GM12878 (cell line): ENCODE results near the gene RAB24. TPM values are rescaled to one million over a fixed set of nuclear protein-coding genes. Genes with fewer than 3 reads are reported as not detected.

Experiments
- ATAC-seq: fragments of 200-7000 bp; cut with Tn5 transposase; 3 replicates; pipeline ENCODE4 v1.9.1; 2020; ENCODE audit warnings: mild to moderate bottlenecking, moderate library complexity
- BruUV-seq: library from RNA; stranded (reverse); fragments of 400-500 nt; replicated peaks from 2 replicates; lab custom pipeline; 2021; lab: Mats Ljungman, UMichigan
- CTCF ChIA-PET: fragments of 300-600 bp; sonication (Branson Sonifier 250); formaldehyde crosslinking; extraction: SDS; loops from one replicate; lab custom pipeline; 2021; ENCODE audit warnings: inconsistent platforms; lab: Yijun Ruan, JAX
- POLR2A ChIA-PET: fragments of 350-600 bp; formaldehyde crosslinking; extraction: SDS; loops from one replicate; lab custom pipeline; 2021; ENCODE audit warnings: inconsistent platforms; lab: Charles Lee
- RAD21 ChIA-PET: fragments of 300-600 bp; sonication (Branson Sonifier 250); formaldehyde crosslinking; loops from one replicate; lab custom pipeline; 2023; ENCODE audit warnings: antibody characterized with exemption; ENCODE audit not compliant: unreplicated experiment; lab: Charles Lee
- SMC1A ChIA-PET: fragments of 300-600 bp; sonication (Branson Sonifier 250); formaldehyde crosslinking; loops from one replicate; lab custom pipeline; 2023; ENCODE audit not compliant: unreplicated experiment, uncharacterized antibody; lab: Charles Lee
- DNase-seq: peaks from one replicate; pipeline ENCODE4 v3.0.0-alpha.2; 2011; ENCODE audit warnings: low read depth, low spot score
- FAIRE-seq: peaks from 3 replicates; lab custom pipeline; 2011; peaks lifted over from hg19 to GRCh38; lab: Jason Lieb, UNC
- H2AFZ ChIP-seq: 2 replicates; pipeline ENCODE4 v1.6.0; 2011; ENCODE audit warnings: low read depth, low read length, control low read depth; ENCODE audit not compliant: control insufficient read depth
- H3K27ac ChIP-seq: 2 replicates; pipeline ENCODE4 v1.5.1; 2011; ENCODE audit warnings: control low read depth; ENCODE audit not compliant: control insufficient read depth, insufficient read depth
- H3K27me3 ChIP-seq, 2 experiments: replicated peaks in 1 of 2; 2 replicates each; pipeline versions ENCODE4 v1.6.0 to v1.6.1; 2011; ENCODE audit warnings: low read length in 1 of 2; ENCODE audit not compliant: control insufficient read depth in 2 of 2, insufficient read depth in 2 of 2
- H3K36me3 ChIP-seq, 2 experiments: 2 replicates each; pipeline ENCODE4 v1.5.1; 2011; ENCODE audit warnings: low read length in 1 of 2; ENCODE audit not compliant: control insufficient read depth in 2 of 2, insufficient read depth in 2 of 2
- H3K4me1 ChIP-seq: 2 replicates; pipeline ENCODE4 v1.6.1; 2011; ENCODE audit warnings: mild to moderate bottlenecking, low read length, moderate library complexity, mixed read lengths; ENCODE audit not compliant: control insufficient read depth, insufficient read depth
- H3K4me2 ChIP-seq: 2 replicates; pipeline ENCODE4 v1.6.0; 2011; ENCODE audit warnings: control low read depth; ENCODE audit not compliant: control insufficient read depth, insufficient read depth
- H3K4me3 ChIP-seq: fragments of 200-600 bp; sonication (generic); 2 replicates; pipeline ENCODE4 v1.5.1; 2016
- H3K79me2 ChIP-seq: 2 replicates; pipeline ENCODE4 v1.6.0; 2011; ENCODE audit warnings: low read length; ENCODE audit not compliant: control insufficient read depth, insufficient read depth
- H3K9ac ChIP-seq: 2 replicates; pipeline ENCODE4 v1.8.0; 2011; ENCODE audit warnings: low read length, control low read depth, mixed read lengths; ENCODE audit not compliant: control insufficient read depth, insufficient read depth
- H3K9me3 ChIP-seq: replicated peaks from 3 replicates; pipeline ENCODE4 v1.5.1; 2011; ENCODE audit warnings: mild to moderate bottlenecking, low read length; ENCODE audit not compliant: control insufficient read depth, insufficient read depth
- H4K20me1 ChIP-seq: 2 replicates; pipeline ENCODE4 v1.6.0; 2011; ENCODE audit not compliant: control insufficient read depth, insufficient read depth
- ASH2L ChIP-seq: fragments of 300-600, 200-600 bp; sonication (generic); IDR thresholded peaks from 2 replicates; pipeline ENCODE4 v1.6.1; 2017; ENCODE audit warnings: low read depth, mild to moderate bottlenecking, borderline replicate concordance
- NFYB ChIP-seq: IDR thresholded peaks from 2 replicates; pipeline ENCODE4 v1.6.1; 2011; ENCODE audit warnings: low read depth, mild to moderate bottlenecking, low read length, improper control_type of control experiment, moderate library complexity; ENCODE audit not compliant: insufficient read depth
- POLR2AphosphoS2 ChIP-seq: IDR thresholded peaks from 2 replicates; pipeline ENCODE4 v1.6.1; 2011; ENCODE audit warnings: low read depth, mild to moderate bottlenecking, low read length, improper control_type of control experiment, moderate library complexity
- RB1 ChIP-seq: fragments of 450-650 bp; formaldehyde crosslinking; IDR thresholded peaks from 2 replicates; pipeline ENCODE4 v1.6.1; 2017; ENCODE audit warnings: mild to moderate bottlenecking, borderline replicate concordance
- RFX5 ChIP-seq: IDR thresholded peaks from 2 replicates; pipeline ENCODE4 v1.6.1; 2011; ENCODE audit warnings: low read depth, low read length, improper control_type of control experiment
- SMAD5 ChIP-seq: IDR thresholded peaks from 2 replicates; pipeline ENCODE4 v1.6.1; 2016; ENCODE audit warnings: antibody characterized with exemption, low read depth
- ZNF217 ChIP-seq: fragments of 450-650 bp; IDR thresholded peaks from 2 replicates; pipeline ENCODE4 v1.6.1; 2017; ENCODE audit warnings: antibody characterized with exemption, mild to moderate bottlenecking
- WGBS: methylation state at CpG from one replicate; pipeline ENCODE4 v1.1.6; 2016; ENCODE audit warnings: low lambda C conversion rate; ENCODE audit not compliant: insufficient replicate concordance, insufficient coverage; ENCODE audit errors: missing lambda C conversion rate; 5-methylcytosine and 5-hydroxymethylcytosine counted together
- in situ Hi-C: fragments of 300-500 bp; cut with MboI; formaldehyde crosslinking; loops from 9 replicates; pipeline ENCODE4 v1.14.3; 2018; ENCODE audit warnings: mixed read lengths
- intact Hi-C: fragments of 100-400 bp; cut with micrococcal nuclease; formaldehyde crosslinking; loops from one replicate; pipeline ENCODE4 v1.14.2; 2022; ENCODE audit not compliant: unreplicated experiment
- polyA plus RNA-seq, 11 experiments: library from polyadenylated mRNA; depleted of rRNA in 4 of 11; unstranded in 6 of 11; stranded (reverse) in 5 of 11; fragments of >200 nt; fragmentation: Nextera tagmentation in 4 of 11; fragmentation: Illumina TruSeq in 1 of 11; extraction: Ambion mirVana in 4 of 11; extraction: Trizol in 1 of 11; gene quantifications; 1 replicate in 1 of 11; 2 replicates in 10 of 11; pipeline versions ENCODE4 v1.2.1 to v1.2.3, GENCODE V29; 2011 to 2016; ENCODE audit warnings: inconsistent platforms in 2 of 11, missing spikeins in 2 of 11, low read depth in 1 of 11
- total RNA-seq, 4 experiments: library from RNA; depleted of rRNA in 3 of 4; stranded (reverse); fragments of >200 nt in 3 of 4; fragmentation: Illumina TruSeq in 1 of 4; extraction: Trizol in 1 of 4; gene quantifications; 2 replicates each; pipeline versions ENCODE4 v1.2.1 to v1.2.3, GENCODE V29; 2013 to 2021
- TF ChIP-seq, protein P1 (sequence below): IDR thresholded peaks from 2 replicates; pipeline ENCODE4 v1.6.1; 2011; ENCODE audit warnings: low read depth, low read length, improper control_type of control experiment, borderline replicate concordance
- TF ChIP-seq, protein P2 (sequence below): fragments of 450-650 bp; formaldehyde crosslinking; IDR thresholded peaks from 2 replicates; pipeline ENCODE4 v1.4.0; 2022; ENCODE audit warnings: mild to moderate bottlenecking, moderate library complexity
- TF ChIP-seq, protein P3 (sequence below): fragments of 450-650 bp; conservative IDR thresholded peaks from 2 replicates; pipeline ENCODE4 v1.6.1; 2017; ENCODE audit warnings: mild to moderate bottlenecking, moderate library complexity

Gene RAB24
- total and polyA plus RNA-seq, 10 of the 15 experiments (the other 5 are each of a cell fraction or from before 2014, with no cell fraction given): 8.0 to 44.4 (median 24.4) TPM

DNA sequence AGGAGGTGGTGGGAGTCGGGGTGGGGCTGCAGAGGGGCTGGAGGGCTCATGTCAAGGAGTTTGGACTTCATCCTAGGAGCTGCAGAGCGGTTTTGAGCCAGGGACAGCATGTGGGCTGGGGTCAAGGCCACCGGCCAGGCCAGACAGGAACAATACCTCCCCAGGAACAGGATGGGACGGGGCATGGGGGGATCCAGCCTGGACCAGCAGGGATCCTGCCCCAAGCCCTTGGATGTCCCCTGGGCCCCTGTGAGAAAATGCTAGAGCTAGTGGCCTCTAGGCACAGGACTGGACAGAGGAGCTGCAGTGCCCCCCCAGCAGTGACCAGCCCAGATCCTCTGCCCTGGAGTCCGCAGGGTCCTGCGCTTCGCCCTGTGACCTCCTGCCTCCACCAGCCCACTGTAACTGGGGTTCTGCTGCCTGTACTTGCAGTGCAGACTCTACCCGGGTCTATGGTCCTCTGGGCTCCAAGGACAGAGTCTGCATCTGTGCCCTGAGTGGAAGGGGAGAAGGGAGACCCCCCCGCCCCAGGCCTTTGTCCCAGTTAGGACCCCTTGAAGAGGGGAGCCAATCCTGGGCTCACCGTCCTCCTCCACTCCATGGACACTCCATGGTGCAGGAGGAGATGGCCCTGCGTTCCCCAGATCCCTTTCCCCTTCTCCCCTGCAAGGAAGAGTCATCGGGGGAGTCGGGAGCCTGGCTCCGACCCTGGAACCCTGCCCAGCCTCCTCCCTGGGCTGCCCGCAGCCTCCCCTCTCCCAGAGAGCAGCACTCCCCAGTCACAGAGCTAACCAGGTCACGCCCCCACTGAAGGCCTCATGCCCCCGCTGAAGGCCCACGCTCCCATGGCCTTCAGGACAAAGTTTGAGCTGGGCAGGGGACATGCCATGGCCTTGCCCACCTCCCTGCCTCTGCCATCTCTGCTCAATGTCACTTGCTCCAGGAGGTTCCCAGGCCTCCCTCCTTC lies 11.1 kb upstream of the RAB24 start (continued):
- TF ChIP-seq SMAD5: no peak
- no peak for TF ChIP-seq ZNF217
- no peak for TF ChIP-seq NFYB
- no peak for TF ChIP-seq RFX5

DNA sequence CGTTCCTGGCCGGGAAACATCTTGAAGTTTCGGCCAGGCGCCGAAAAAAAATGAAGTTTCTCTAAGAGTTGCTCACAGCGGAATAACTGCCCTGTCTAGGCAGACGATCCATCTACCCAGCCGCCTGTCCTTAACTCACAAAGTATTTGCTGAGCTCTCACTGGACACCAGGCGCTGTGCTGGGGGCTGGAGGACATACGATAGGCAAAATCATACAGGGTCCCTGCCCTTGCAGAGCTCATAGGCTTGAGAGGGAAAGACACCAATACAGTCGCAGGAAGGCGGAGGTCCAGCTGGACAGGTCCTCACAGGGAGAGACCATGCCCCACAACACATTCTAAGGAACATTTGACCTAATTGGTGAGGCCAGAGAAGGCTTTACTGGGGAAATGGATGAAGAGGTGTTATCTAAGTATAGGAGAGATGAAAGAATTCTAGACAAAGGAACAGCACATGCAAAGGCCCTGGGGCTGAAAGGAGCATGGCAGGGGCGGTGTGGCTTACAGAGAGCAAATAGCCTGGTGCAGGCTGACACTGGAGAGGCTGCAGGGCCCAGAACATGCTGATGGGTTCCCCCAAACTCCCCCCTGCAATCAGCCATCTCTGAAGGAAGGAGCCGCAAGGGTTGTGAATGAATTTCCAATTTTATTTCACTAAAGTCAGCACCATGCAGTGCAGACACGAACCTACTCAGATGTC lies 10.2 kb upstream of the RAB24 start:
- Histone ChIP-seq H3K27ac (no peak overlapping the region), H4K20me1 (no peaks in the 10 kb centered on the region), H3K36me3 (peaks cover 0 to 2% of the 10 kb centered on the region in 2 experiments; a peak in 3 of 4 replicates), H3K4me2 (peak overlapping the region; percentile 19; the same call in 1 of the 2 replicates), H3K9me3 (no peaks in the 10 kb centered on the region), H3K79me2 (peaks cover 4% of the 10 kb centered on the region), H2AFZ (no peak overlapping the region), H3K9ac (no peak overlapping the region), H3K27me3 (no peaks in the 10 kb centered on the region), H3K4me3 (no peak overlapping the region), H3K4me1 (peaks cover 20% of the 10 kb centered on the region)
- no peak for FAIRE-seq
- no peak for ATAC-seq
- in situ Hi-C loops: no loop called here
- POLR2A ChIA-PET: interaction anchor here (0.9 to 2.3 kb wide), 3 partner anchors 112 to 141 kb away, joined by 3 to 7 read pairs (median 4); no protein-coding TSS in a partner anchor
- CTCF ChIA-PET: interaction anchor here (0.6 to 3.5 kb wide), 14 partner anchors 12 to 201 kb away, joined by 3 to 13 read pairs (median 5); partner anchors contain the start of gene GRK6
- WGBS: 86% methylated on average over 15 of the region's 15 CpGs
- BruUV-seq: no TSS peak
- RAD21 ChIA-PET: interaction anchor here (1.0 to 2.3 kb wide), 6 partner anchors 10 to 144 kb away, joined by 3 to 12 read pairs (median 4); partner anchors contain the start of genes PRELID1 and RAB24
- DNase-seq: no peak
- SMC1A ChIA-PET: interaction anchor here (1.5 to 4.9 kb wide), 3 partner anchors 42 to 76 kb away, joined by 3 to 26 read pairs (median 5); no protein-coding TSS in a partner anchor
- intact Hi-C loops: loop anchor here (5.0 kb wide), 2 partner anchors 49 to 189 kb away; no protein-coding TSS in a partner anchor
- no peak for TF ChIP-seq NFYB
- TF ChIP-seq POLR2AphosphoS2: no peak
- TF ChIP-seq, protein P1, sequence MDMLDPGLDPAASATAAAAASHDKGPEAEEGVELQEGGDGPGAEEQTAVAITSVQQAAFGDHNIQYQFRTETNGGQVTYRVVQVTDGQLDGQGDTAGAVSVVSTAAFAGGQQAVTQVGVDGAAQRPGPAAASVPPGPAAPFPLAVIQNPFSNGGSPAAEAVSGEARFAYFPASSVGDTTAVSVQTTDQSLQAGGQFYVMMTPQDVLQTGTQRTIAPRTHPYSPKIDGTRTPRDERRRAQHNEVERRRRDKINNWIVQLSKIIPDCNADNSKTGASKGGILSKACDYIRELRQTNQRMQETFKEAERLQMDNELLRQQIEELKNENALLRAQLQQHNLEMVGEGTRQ: no peak
- TF ChIP-seq, protein P2, sequence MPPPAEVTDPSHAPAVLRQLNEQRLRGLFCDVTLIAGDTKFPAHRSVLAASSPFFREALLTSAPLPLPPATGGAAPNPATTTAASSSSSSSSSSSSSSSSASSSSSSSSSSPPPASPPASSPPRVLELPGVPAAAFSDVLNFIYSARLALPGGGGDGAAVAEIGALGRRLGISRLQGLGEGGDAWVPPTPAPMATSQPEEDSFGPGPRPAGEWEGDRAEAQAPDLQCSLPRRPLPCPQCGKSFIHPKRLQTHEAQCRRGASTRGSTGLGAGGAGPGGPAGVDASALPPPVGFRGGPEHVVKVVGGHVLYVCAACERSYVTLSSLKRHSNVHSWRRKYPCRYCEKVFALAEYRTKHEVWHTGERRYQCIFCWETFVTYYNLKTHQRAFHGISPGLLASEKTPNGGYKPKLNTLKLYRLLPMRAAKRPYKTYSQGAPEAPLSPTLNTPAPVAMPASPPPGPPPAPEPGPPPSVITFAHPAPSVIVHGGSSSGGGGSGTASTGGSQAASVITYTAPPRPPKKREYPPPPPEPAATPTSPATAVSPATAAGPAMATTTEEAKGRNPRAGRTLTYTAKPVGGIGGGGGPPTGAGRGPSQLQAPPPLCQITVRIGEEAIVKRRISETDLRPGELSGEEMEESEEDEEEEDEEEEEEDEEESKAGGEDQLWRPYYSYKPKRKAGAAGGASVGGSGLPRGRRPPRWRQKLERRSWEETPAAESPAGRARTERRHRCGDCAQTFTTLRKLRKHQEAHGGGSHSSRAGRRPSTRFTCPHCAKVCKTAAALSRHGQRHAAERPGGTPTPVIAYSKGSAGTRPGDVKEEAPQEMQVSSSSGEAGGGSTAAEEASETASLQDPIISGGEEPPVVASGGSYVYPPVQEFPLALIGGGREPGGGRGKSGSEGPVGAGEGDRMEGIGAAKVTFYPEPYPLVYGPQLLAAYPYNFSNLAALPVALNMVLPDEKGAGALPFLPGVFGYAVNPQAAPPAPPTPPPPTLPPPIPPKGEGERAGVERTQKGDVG (CRISPR knock-in tag): no peak
- no peak for TF ChIP-seq RB1
- TF ChIP-seq, protein P3, sequence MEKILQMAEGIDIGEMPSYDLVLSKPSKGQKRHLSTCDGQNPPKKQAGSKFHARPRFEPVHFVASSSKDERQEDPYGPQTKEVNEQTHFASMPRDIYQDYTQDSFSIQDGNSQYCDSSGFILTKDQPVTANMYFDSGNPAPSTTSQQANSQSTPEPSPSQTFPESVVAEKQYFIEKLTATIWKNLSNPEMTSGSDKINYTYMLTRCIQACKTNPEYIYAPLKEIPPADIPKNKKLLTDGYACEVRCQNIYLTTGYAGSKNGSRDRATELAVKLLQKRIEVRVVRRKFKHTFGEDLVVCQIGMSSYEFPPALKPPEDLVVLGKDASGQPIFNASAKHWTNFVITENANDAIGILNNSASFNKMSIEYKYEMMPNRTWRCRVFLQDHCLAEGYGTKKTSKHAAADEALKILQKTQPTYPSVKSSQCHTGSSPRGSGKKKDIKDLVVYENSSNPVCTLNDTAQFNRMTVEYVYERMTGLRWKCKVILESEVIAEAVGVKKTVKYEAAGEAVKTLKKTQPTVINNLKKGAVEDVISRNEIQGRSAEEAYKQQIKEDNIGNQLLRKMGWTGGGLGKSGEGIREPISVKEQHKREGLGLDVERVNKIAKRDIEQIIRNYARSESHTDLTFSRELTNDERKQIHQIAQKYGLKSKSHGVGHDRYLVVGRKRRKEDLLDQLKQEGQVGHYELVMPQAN: no peak
- TF ChIP-seq ASH2L: no peak
